NCI-H2081 (cell line): ENCODE results near the gene ZNF554.
"Not testable (repeated sequence)": the region's sequence is repeated elsewhere in the genome, so short reads cannot be mapped to it uniquely, and the experiment has no call there.

Experiments used
- DNase-seq, 2 experiments: peaks; one replicate each; lab custom pipeline; 2025; lab: John Stamatoyannopoulos, UW

The ZNF554 gene

DNA sequence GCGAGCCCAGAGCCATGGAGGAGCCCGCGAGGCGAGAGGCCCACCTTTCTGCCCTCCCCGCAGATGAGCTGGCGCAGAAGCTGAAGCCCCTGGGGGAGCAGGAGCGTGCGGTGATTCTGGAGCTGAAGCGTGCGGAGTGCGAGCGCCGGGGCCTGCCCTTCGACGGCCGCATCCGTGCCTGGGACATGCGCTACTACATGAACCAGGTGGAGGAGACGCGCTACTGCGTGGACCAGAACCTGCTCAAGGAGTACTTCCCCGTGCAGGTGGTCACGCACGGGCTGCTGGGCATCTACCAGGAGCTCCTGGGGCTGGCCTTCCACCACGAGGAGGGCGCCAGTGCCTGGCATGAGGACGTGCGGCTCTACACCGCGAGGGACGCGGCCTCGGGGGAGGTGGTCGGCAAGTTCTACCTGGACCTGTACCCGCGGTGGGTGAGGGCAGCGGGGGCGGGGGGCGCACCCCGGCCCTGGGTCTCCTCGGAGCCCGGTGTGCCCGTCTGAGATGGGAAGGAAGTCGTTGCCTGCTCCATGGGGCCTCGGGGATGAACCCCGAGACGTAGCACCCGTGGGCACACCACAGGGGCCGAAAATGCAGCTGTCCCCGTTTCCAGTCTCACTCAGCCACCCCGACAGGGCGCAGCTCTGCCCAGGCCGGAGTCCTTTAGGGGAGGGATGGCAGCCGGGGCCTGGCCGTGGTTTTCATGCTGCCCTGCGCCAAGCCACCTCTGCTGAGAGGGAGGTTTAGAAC, 12.1 kb upstream of the ZNF554 start:
- no peak for DNase-seq

DNA sequence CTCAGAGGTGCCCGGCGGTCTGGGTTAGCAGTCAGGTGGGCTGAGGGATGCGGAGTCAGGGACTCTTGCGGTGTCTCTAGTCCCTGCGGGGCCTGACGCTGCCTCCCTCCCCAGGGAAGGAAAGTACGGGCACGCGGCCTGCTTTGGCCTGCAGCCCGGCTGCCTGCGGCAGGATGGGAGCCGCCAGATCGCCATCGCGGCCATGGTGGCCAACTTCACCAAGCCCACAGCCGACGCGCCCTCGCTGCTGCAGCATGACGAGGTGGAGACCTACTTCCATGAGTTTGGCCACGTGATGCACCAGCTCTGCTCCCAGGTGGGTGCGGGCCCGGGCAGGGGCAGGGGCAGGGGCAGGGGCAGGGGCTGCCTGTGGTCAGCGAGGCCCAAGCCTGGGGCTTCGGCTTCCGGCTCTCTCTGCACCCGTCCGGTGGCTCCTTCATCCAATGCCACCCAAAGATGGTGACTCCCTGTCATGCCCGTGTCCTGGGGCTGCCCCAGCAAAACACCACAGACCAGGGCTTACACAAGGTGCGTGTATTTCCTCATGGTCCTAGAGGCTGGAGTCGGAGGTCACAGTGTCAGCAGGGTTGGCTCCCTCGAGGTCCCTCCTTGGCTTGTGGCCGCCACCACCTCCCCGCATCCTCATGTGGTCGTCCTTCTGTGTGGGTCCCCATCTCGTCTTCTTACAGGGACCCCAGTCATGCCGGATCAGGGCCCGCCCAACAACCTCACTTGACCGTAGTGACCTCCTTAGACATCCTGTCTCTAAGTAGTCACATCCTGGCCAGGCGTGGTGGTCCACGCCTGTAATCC, 11.3 kb upstream of the ZNF554 start:
- DNase-seq, result no peak

DNA sequence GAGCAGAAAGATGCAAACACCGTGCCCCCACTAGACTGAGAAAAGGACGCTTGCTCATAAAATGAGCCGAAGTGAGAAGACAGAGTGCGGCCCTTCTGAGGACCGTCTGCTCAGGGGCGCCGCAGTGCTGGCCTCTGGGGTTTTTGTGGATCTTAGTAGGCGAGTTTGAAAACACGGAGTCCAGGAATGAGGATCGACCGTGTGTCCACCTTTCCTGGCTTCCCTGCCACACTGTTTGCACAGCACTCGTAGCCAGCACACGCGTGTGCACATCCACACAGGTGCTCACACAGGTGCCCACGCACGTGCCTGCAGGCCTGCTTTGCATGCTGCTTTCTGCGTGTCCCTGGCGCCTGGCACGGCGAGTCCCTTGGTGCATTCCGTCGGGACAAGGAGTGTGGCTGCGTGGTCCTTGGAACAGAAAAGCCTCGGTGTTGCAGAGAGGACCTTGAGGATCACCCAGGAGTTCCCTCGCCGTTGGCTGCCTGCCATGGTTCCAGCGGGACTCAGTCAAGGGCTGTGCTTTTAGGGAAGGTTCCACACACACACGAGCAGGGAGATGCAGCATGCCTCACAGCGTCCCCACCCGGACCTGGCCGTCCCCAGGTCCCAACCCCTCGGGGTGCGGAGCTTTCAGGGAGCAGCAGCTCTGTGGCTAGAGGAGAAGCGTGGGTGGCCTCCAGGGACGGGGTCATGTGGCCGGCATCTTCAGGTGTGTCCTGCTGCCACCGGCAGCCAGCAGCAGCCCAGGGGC, 10.1 kb upstream of the ZNF554 start:
- no peak for DNase-seq

DNA sequence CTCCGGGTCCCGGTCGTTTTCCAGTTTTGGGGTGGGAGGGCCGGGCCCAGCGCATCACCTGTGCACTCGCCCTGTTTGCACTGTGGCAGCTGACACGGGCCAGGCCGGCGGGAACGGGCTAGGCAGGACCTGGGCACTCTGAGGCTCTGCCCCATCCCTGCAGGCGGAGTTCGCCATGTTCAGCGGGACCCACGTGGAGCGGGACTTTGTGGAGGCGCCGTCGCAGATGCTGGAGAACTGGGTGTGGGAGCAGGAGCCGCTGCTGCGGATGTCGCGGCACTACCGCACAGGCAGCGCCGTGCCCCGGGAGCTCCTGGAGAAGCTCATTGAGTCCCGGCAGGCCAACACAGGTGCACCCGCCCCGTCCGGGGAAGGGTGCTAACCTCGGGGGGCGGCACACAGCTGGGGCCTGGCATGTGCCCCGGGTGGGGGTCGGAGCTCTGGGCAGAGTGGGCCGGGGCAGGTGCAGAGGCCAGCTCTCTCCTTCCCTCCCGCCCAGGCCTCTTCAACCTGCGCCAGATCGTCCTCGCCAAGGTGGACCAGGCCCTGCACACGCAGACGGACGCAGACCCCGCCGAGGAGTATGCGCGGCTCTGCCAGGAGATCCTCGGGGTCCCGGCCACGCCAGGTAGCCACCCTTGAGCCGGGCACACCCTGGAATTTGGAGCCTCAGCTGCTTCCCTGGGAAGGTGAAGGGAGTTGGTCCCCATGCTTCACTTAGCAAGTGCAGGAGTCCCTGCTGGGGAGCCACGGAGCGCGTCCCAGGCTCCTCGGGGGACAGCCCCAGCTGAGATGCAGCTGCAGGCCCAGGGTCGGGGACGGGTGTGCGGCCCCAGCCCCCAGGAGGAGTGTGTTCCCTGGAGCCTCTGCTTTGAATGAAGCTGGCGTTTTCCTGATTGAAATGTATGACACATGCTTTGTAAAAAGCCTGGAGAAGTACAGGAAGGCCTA, 9.3 kb upstream of the ZNF554 start:
- DNase-seq, result no peak

DNA sequence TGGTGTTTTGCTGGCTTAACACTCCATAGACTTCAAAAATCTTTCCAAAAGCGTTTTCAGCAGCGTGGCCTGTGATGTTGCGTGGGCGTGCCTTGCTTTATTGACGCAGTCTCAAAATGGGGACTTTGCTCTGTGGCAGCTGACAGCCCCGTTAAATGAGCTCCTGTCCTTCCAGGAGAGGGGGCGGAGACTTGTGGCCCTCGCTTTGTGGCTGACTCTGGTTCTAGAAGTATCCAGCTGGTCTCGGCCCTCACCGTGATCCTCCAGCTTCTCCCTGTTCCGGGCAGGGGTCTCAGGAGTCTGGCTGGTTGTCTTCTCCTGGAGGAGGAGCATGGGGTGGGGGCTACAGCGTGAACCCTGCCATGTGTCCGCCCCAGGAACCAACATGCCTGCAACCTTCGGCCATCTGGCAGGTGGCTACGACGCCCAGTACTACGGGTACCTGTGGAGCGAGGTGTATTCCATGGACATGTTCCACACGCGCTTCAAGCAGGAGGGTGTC, 8.4 kb upstream of the ZNF554 start:
- DNase-seq, result no peak

DNA sequence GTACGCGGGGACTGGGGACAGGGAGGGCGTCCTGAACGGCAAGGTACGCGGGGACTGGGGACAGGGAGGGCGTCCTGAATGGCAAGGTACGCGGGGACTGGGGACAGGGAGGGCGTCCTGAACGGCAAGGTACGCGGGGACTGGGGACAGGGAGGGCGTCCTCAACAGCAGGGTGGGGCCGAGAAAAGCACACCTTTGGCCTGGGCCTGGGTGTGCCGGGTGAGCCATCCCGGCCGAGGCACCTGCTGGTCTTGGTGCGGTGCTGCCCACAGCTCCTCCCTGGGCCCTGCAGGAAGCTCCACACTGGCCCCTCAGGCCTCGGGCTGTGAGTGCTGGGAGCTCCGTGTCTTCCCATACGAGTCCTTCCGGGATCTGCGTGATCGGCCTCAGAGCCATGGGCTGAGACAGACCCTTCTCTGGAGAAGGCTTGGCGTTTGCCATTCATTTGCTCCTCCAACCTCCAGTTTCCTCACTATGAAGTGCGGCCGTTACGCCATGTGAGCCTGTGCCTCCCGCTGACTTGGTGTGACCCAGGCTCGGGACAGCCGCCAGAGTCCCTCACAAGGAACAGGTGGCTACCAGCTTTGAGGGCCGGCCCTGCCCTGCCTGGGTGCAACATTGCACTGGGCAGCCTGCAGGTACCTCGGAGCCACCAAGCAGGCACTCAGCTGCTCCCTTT, 7.8 kb upstream of the ZNF554 start:
- DNase-seq, result no peak

DNA sequence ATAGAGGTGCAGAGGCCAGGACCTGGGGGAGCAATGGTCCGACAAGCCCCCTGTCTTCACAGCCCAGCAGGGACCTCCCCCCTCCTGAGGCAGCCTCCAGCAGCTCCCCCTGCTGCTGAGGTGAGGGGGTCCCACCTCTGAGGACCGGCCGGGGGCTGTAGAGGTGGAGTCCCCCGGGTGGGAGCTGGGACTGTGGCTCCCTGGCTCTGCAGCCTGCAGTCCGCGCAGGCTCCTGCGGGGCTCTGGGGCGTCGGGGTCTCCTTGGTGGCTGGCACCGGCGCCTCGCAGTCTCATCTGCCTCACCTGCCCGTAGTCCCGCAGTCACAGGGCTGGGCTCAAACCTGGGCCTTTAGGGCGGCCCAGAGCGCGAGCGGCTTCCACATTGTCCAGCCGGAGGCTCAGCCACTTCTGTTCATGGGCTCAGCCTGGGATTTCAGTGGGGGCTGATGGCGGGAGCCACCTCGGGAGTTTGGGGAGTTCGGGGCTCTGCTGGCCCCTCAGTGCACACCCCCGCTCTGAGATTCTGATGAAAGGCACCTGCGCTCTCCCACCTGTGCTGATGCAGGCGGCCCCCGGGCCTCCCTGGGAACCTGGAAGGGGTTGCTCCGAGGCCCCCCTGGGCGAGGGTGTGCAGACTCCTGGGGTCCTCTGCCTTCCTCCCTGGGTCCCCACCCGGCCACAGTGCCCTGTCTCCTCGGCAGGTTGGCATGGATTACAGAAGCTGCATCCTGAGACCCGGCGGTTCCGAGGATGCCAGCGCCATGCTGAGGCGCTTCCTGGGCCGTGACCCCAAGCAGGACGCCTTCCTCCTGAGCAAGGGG, 7.0 kb upstream of the ZNF554 start:
- DNase-seq, result no peak

DNA sequence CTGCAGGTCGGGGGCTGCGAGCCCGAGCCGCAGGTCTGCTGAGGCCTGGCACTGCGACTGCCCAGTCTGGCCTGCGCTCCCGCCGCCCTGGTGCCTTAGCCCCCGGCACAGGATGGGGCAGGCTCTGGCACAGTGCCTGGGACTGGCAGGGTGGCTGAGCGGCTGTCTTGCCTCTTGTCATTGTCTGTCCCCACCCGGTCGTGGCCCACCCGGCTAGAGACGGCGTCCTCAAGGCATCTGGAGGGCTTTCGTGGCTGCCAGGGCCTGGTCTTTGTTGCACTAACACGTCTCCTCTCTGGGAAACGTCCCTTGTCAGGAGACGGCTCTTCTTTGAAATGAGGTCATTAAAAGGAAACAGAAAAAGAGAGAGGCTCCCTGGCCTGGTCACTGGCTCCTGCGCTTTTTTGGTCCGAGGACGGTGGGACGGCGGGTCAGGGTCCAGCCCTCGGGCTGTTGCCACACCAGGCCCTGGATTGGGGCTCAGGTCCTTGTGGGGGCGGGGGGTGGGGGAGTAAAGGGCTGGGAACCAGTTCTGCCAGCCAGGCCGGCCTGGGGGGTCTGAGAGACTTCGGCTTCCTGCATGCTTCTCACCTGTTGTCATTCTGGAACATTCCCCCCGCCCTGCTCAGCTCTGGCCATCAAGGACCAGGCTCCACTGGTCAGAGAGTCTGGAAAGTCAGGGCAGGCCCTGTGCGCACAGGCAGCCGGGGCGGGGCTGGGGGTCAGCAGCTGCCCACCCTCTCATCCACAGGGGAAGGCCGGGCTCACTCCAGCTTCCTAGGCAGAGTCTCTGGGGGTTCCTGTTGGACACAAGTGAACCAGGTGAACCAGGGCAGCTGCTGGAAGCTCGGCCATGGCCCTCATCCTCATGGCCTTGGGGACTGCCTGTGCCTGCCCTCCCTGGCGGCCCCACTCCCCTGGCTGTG, 6.2 kb upstream of the ZNF554 start:
- DNase-seq, result no peak

DNA sequence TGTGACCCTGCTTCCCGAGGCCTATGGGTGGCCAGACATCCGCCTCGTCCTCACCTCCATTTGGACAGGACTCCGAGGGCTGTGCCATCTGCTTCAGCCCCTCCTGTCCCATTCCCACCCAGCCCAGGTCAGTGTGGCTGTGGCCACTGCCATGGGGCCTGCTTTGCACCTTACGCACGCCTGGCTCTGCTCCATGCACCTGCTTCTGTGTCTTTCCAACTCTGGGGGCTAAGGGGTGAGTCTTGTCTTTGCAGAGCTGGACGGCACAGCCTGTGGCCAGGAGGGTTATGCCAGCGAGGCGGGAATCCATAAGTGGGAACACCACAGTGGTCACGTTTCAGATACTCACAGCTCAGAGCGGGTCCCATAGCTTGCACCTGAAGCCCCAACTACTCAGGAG, 5.2 kb upstream of the ZNF554 start:
- DNase-seq, result no peak

DNA sequence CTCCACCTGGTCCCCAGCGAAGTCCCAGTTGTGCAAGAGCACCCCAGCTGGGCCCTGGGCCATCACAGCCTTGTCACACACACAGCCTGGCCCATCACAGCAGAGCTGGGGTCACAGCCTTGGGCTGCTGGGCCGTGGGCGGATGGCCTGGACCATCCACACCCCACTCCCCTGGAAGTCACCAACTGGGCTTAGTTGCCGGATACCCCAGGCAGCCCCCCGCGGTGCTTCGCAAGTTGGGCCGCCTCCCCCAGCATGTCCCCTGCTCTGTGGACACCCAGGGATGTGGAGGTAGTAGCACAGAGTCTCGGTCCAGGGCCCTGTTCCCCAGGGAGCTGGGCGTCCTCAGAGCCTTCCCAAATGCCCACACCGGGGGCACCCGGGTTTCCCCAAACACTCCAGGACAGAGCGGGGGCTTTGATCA, 4.5 kb upstream of the ZNF554 start:
- DNase-seq, result no peak

DNA sequence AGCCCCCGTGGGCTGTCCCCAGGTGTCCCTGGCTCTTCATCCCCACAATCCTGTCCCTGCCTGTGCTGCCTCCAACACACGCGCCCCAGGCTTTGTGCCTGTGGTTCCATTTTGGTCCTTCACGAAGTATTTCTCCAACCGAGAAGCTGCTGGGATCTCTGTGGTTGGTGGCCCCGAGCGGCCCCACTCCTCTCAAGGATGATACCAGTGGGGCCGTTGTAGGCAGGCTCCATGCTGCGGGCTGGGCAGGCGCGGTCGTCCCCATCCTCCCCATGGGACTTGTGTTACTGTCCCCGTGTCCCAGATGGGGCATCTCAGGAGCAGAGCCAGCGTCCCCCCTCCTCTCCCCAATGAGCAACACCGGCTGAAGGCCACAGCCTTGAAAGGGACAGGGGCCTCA, 3.7 kb upstream of the ZNF554 start:
- DNase-seq, result no peak

DNA sequence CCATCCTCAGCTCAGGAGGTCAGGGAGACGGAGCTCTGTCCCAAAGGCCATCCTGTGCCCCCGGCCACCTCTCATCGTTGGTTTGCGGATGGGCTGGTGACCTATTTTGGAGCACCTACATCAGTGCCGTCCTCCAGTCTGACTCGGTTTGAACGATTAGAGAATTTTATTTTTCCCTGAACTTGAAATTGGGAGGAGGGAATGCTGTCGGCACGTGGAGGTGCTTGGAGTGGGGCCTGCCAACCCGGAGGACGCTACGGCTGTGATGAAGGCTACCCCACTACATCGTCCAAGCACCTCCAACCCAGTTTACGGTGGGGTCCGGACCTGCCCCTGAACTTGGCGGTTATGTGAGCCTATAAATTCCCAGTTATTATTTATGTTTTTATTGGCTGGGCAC, 3.0 kb upstream of the ZNF554 start:
- no peak for DNase-seq

DNA sequence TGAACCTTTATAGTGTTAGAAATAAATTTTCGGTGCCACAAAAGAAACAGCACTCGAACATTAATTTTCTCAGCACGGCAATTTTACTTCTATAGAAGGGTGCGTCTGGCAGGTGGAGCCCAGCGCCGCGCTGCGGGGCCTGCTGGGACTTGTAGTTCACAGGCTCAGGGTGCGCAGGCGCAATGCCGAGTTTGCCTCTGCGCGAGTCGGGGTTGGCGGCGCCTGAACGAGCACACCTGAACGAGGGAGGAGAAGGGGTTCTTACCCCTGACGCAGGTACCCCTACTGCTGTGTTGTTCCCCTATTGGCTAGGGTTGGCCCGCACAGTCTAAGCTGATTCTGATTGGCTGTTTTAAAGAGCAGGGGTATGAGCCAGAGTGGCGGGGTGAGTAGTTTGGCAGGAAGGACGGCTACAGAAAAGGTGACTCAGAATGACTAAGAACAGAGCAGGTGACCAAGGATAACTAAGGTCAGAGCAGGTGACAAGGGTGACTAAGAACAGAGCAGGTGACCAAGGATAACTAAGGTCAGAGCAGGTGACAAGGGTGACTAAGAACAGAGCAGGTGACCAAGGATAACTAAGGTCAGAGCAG, 2.3 kb upstream of the ZNF554 start:
- DNase-seq, result not testable (repeated sequence)

DNA sequence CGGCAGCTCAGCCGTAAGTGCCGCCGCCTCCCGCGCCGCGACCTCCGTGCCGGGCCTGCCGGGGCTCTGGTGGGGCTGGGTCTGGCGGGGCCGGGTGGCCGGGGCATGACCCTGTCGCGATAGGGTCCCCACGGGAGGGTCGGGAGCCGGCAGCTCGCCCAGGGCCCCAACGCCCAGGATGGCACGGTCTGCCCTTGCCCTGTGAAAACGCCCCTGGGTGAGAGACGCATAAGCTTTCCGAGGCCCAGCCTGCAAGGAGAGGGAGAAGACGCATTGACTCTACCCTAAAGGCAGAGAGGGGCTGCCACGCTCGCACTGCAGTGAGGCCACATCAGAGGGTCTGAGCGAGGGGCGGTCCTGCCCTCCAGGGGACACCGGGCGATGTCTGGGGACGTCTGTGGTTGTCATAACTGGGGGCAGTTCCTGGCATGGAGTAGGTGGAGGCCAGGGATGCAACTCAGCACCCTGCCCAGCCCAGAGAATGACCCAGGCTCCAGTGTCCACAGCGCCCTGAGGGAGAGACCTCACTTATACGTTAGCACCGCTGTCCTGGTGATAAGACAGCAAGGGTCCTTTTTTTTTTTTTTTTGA, 539 bp downstream of the ZNF554 start:
- DNase-seq, result no peak

DNA sequence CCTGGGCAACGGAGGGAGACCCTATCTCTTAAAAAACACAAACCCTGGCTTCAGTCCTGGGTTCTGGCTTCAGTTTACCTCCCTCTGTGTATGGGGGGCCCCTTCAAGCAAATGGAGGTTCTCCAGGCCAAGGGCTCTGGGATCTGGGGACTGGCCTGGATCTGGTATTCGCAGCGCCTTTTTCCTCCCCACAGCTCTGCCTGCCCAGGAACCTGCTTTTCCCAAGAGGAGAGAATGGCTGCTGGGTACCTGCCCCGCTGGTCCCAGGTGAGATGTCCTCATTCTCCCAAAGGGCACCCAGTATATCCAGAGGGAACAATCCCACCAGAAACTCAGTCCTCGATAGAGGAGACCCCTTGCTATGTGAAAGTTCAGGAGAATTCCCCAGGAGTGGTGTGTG, 3.2 kb downstream of the ZNF554 start:
- DNase-seq, result no peak

DNA sequence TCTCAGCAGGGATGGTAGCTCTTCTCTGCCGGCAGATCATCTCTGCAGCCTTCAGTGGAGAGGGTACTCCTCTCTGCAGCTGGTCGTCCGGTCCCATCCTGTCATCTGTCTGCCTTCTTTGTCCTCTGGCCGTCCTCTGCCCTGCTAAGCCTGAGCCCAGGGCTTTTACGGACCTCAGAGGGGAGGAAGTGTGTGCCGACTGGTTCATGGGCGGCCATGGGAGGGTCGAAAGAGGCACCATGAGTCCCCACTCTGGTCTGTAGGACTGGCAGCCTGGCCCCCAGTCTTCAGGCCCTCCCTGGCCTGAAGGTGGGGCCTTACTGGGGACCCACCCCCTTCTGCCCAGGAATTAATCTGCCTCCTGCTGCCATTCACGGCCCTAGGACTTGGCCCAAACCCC, 4.0 kb downstream of the ZNF554 start:
- no peak for DNase-seq

DNA sequence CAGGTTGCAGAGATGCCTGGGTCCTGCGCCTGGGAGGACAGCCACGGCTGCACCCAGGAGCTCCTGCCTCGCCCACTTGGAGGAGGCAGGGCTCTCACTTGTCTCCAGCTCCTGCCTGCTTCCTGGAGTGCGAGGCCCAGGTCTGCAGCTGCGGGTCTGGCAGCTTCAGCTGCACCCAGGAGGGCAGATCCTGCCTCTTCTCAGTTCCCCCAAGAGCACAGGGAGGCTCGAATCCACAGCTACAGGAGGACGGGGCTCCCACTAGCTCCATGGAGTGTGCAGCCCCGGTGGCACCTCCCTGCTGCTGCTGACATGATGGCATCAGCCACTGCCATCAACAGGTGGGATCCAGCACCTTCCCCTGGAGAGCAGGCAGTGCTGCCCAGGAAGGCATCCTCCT, 4.5 kb downstream of the ZNF554 start:
- no peak for DNase-seq

DNA sequence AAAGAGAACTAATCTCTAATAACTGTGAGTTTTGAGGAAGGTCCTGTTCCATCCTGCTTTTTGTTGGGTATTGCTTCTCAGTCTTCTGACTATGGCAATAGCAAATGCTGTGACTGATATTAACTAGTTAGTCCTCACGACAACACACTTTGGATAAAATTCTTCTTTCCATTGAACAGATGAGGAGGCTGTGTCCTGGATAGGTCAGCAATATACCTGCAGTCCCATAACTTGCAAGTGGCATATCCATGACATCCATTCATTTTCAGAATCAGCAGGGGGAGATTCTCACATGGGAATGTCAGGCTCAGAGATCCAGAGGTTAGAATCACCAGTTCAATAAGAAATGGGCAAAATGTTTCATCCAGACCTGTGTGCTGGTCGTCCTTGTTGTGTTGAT, 7.4 kb downstream of the ZNF554 start:
- DNase-seq, result no peak
